GM20000 (cell line): Measurements from ENCODE around the gene ATP5F1C.

Experiments used
- DNase-seq: peaks from one replicate; pipeline ENCODE4 v3.0.0; 2012; ENCODE audit warnings: low spot score
- CTCF ChIP-seq: IDR thresholded peaks from 2 replicates; pipeline ENCODE4 v1.5.1; 2012; ENCODE audit warnings: mild to moderate bottlenecking, control low read depth; ENCODE audit errors: extremely low read depth, missing control alignments

ATP5F1C gene

GRCh38 chr10:7786430-7786829, 1.5 kb upstream of the ATP5F1C start:
- TF ChIP-seq CTCF, result no peak
- no peak for DNase-seq

GRCh38 chr10:7787150-7787856, 674 bp upstream of the ATP5F1C start:
- TF ChIP-seq CTCF, result no peak
- peak; percentile 13 for DNase-seq

- peak; percentile 44 for DNase-seq
These were observed 786 bp downstream of the ATP5F1C start for GRCh38 chr10:7788639-7789286.

DNA sequence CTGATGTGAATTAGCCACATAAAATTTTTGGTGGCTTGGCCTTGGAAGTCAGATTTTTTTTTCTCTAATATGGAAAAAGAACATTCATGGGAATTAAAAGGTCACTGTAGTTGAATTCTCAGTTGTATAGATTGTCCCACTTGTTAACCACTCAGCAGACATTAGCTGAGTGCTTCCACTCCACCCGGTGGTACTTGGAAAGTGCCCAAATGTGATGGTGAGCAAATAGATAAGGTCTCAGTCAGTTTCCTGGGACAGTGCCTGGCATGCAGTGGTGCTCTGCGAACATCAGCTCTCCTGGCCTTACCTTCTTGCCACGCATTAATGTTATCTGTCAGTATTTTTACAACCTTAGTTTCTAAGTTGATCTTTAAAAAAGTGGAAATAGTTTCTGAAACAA, 1.4 kb downstream of the ATP5F1C start:
- no peak for TF ChIP-seq CTCF
- DNase-seq, result no peak

More at GRCh38 chr10:7788639-7789286, 786 bp downstream of the ATP5F1C start:
- no peak for TF ChIP-seq CTCF

DNA sequence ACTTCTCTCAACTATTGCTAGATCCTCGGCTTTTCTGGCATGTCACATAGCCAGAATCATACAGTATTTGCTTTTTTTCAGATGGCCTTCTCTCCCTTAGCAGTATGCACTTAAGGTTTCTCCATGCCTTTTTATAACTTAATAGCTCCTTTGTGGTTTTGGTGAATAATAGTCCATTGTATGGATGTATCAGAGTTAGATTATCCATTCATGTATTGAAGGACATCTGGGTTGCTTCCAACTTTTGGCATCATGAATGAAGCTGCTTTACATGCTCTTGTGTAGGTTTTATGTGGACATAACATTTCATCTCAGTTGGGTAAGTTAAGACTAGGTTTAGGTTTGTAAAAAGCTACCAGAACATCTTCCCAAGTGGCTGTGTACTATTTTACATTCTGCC, 4.6 kb downstream of the ATP5F1C start:
- no peak for TF ChIP-seq CTCF
- DNase-seq, result no peak

GRCh38 chr10:7794251-7795026, 6.5 kb downstream of the ATP5F1C start:
- no peak for DNase-seq
- TF ChIP-seq CTCF, result no peak

DNA sequence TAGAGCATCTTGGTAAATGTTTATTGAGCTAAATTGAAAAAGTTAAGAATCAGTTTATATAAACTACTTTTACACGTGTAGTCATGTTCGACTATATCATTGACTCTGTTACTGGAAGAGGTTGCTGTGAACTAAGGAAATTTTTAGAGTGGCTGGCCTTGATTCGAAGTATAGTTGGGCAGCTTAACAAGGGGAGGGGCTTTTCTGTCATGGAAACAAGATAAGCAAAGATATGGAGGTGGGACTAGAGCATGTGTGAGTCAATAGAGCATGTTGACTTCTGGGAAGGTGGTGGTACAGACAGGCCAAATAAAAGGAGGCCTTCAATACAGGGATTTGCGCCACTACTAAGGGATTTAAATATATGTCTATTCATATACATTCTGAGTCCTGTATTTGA, 7.6 kb downstream of the ATP5F1C start:
- no peak for DNase-seq
- no peak for TF ChIP-seq CTCF
